Lower leg skin (tissue), 4 donors: ENCODE results near the gene DENND1B. TPM values are rescaled to one million over a fixed set of nuclear protein-coding genes. Genes with fewer than 3 reads are reported as not detected.

ENCODE experiments used
- DNase-seq, 2 donors: peaks; one replicate each; pipeline ENCODE4 v3.0.0-alpha.2; 2019; ENCODE audit warnings: low spot score in 2 of 2
- H3K4me3 ChIP-seq: fragments of 200-600 bp; sonication (generic); 2 replicates; pipeline ENCODE4 v1.5.1; 2017; ENCODE audit warnings: mild to moderate bottlenecking, low read depth; ENCODE audit not compliant: poor library complexity, severe bottlenecking
- POLR2A ChIP-seq, 2 donors: fragments of 450-650 bp; IDR thresholded peaks; one replicate each; pipeline ENCODE4 v1.6.1; 2016 to 2017; ENCODE audit warnings: antibody characterized with exemption in 2 of 2, mild to moderate bottlenecking in 1 of 2, moderate library complexity in 1 of 2
- WGBS, 2 donors: methylation state at CpG; one replicate each; pipeline ENCODE4 v1.1.5; 2018; 5-methylcytosine and 5-hydroxymethylcytosine counted together
- intact Hi-C: fragments of 100-400 bp; cut with DNase I; formaldehyde crosslinking; loops from one replicate; pipeline ENCODE4 v1.15.0; 2023; ENCODE audit warnings: low total_unique reads
- total RNA-seq, 4 donors: library from RNA; depleted of rRNA; stranded (reverse); fragments of >200 nt; gene quantifications; one replicate each; pipeline ENCODE4 v1.1.0, GENCODE V29; 2016
- TF ChIP-seq, protein P1 (sequence below), 3 donors: fragments of 450-650 bp; IDR thresholded peaks; one replicate each; pipeline ENCODE4 v1.5.1; 2016; ENCODE audit warnings: antibody characterized with exemption in 3 of 3, mild to moderate bottlenecking in 3 of 3, moderate library complexity in 2 of 3

The DENND1B gene
- total RNA-seq, 4 donors from 2014 or later = 5.5 to 12.4 (median 7.2) TPM

GRCh38 chr1:197736685-197737084, 38.6 kb downstream of the DENND1B start:
- TF ChIP-seq POLR2A (IDR thresholded peaks at IDR 0.05) = no peak
- TF ChIP-seq, protein P1, sequence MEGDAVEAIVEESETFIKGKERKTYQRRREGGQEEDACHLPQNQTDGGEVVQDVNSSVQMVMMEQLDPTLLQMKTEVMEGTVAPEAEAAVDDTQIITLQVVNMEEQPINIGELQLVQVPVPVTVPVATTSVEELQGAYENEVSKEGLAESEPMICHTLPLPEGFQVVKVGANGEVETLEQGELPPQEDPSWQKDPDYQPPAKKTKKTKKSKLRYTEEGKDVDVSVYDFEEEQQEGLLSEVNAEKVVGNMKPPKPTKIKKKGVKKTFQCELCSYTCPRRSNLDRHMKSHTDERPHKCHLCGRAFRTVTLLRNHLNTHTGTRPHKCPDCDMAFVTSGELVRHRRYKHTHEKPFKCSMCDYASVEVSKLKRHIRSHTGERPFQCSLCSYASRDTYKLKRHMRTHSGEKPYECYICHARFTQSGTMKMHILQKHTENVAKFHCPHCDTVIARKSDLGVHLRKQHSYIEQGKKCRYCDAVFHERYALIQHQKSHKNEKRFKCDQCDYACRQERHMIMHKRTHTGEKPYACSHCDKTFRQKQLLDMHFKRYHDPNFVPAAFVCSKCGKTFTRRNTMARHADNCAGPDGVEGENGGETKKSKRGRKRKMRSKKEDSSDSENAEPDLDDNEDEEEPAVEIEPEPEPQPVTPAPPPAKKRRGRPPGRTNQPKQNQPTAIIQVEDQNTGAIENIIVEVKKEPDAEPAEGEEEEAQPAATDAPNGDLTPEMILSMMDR (IDR thresholded peaks at IDR 0.05) = no peak
- no peak overlapping the region for H3K4me3 ChIP-seq
- no peak for DNase-seq
- 38 to 46% methylated on average over 1 of the region's 1 CpG for WGBS, 2 donors
- intact Hi-C loops = no loop called here

DNA sequence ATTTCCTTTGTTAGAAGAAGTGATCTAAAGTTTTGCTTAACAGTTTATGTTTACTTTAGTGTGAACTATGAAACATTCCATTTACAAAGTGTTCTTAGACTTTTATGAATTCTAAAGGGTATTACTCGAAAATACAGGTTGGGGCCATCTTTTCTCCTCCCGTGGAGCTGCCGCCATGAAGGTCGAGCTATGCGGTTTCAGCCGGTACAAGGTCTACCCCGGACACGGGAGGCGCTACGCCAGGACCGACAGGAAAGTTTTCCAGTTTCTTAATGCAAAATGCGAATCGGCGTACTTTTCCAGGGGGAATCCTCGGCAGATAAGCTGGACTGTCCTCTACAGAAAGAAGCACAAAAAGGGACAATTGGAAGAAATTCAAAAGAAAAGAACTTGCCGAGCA, 39.8 kb downstream of the DENND1B start:
- no peak overlapping the region for H3K4me3 ChIP-seq
- WGBS, 2 donors = 98 to 99% methylated on average over 16 of the region's 16 CpGs
- TF ChIP-seq POLR2A (IDR thresholded peaks at IDR 0.05) = no peak
- TF ChIP-seq, protein P1 (IDR thresholded peaks at IDR 0.05) = no peak
- intact Hi-C loops = no loop called here
- DNase-seq = no peak

DNA sequence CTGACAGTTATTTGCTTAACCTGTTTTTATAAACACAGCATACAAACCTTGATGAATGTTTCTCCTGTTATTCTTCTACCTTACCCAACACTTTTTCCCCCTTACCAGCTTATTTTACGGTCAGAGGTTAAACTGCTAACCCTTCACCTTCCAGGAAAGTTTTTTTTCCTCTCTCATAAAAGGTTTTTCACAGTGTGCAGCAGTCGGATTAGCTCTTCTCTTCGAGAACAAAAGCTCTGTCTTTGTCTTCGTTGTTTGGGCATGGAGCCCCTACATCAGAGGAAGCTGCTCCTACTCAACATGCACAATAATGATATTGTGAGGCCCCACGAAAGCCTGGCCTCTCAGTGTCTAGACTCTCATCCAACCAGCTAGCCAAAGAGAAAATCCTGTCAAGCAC, 42.0 kb downstream of the DENND1B start:
- TF ChIP-seq POLR2A (IDR thresholded peaks at IDR 0.05) = no peak
- TF ChIP-seq, protein P1 (IDR thresholded peaks at IDR 0.05) = no peak
- WGBS, 2 donors = 73 to 80% methylated on average over 5 of the region's 5 CpGs
- no peak overlapping the region for H3K4me3 ChIP-seq
- intact Hi-C loops = no loop called here
- DNase-seq = no peak

- H3K4me3 ChIP-seq = no peak overlapping the region
- DNase-seq = no peak
- intact Hi-C loops = no loop called here
- no peak for TF ChIP-seq POLR2A (IDR thresholded peaks at IDR 0.05)
- TF ChIP-seq, protein P1 (IDR thresholded peaks at IDR 0.05) = no peak
- 91 to 96% methylated on average over 2 of the region's 2 CpGs for WGBS, 2 donors
Measured at GRCh38 chr1:197732187-197732586, 43.1 kb downstream of the DENND1B start.

DNA sequence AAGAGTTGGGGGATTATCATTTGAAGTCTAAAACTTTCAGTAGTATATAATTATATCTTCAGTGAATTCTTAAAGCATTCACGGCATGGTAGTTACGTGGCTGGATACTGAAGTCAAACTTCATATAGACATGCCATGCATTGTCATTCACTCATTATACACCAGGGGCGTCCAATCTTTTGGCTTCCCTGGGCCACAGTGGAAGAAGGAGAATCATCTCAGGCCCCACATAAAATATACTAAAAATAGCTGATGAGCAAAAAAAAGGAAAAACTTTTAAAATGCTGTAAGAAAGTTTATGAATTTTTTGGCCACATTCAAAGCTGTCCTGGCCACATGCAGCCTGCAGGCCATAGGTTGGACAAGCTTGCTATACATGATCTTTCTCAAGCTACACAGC, 43.8 kb downstream of the DENND1B start:
- no peak for TF ChIP-seq POLR2A (IDR thresholded peaks at IDR 0.05)
- TF ChIP-seq, protein P1 (IDR thresholded peaks at IDR 0.05) = no peak
- DNase-seq = no peak
- WGBS, 2 donors = 85 to 91% methylated on average over 3 of the region's 3 CpGs
- intact Hi-C loops = no loop called here
- no peak overlapping the region for H3K4me3 ChIP-seq

DNA sequence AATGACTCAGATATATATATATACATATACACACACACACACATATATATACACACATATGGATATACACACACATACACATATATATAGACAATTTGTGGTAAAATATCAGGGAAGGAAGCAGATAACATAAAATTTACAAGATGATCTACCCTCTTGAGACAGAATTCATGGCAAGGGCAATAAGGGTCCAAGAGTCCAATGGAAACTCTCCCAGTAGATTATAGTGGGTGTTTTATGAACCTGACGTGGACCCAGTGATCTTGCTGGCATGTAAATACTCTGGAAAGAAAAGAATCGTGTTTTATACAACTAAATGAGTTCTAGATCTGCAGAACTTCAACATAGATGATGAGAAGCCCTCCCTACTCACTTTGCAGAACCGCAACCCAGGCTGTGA, 49.3 kb downstream of the DENND1B start:
- WGBS, 2 donors = 89 to 92% methylated on average over 3 of the region's 3 CpGs
- no peak for DNase-seq
- H3K4me3 ChIP-seq = no peak overlapping the region
- TF ChIP-seq POLR2A (IDR thresholded peaks at IDR 0.05) = no peak
- intact Hi-C loops = no loop called here
